Thyroid gland (tissue), 4 donors: ENCODE data around the gene PIGU.

ENCODE experiments used
- POLR2A ChIP-seq, 2 donors: fragments of 450-650 bp; IDR thresholded peaks; one replicate each; pipeline ENCODE4 v1.6.1; 2017; ENCODE audit warnings: antibody characterized with exemption in 2 of 2, mild to moderate bottlenecking in 2 of 2, moderate library complexity in 1 of 2
- TF ChIP-seq, protein P1 (sequence below), 6 experiments: fragments of 200-600 bp in 3 of 6; fragments of 450-650 bp in 3 of 6; sonication (generic) in 3 of 6; IDR thresholded peaks; one replicate each; pipeline ENCODE4 v1.5.1; 2016 to 2019; ENCODE audit warnings: antibody characterized with exemption in 6 of 6, mild to moderate bottlenecking in 2 of 6, inconsistent platforms in 1 of 6, moderate library complexity in 1 of 6

- TF ChIP-seq, protein P1, sequence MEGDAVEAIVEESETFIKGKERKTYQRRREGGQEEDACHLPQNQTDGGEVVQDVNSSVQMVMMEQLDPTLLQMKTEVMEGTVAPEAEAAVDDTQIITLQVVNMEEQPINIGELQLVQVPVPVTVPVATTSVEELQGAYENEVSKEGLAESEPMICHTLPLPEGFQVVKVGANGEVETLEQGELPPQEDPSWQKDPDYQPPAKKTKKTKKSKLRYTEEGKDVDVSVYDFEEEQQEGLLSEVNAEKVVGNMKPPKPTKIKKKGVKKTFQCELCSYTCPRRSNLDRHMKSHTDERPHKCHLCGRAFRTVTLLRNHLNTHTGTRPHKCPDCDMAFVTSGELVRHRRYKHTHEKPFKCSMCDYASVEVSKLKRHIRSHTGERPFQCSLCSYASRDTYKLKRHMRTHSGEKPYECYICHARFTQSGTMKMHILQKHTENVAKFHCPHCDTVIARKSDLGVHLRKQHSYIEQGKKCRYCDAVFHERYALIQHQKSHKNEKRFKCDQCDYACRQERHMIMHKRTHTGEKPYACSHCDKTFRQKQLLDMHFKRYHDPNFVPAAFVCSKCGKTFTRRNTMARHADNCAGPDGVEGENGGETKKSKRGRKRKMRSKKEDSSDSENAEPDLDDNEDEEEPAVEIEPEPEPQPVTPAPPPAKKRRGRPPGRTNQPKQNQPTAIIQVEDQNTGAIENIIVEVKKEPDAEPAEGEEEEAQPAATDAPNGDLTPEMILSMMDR (IDR thresholded peaks at IDR 0.05), result no peak
- TF ChIP-seq POLR2A (IDR thresholded peaks at IDR 0.05), result no peak
These were observed 75.8 kb downstream of the PIGU start for GRCh38 chr20:34600892-34601653.
